PC-3 (cell line): ENCODE data around the gene KLF1. TPM values are rescaled to one million over a fixed set of nuclear protein-coding genes. Genes with fewer than 3 reads are reported as not detected.
A peak's percentile ranks its signal among the peaks of the same experiment; 100 is the strongest.
"Not testable (repeated sequence)": the region's sequence is repeated elsewhere in the genome, so short reads cannot be mapped to it uniquely, and the experiment has no call there.

Source experiments
- ATAC-seq: fragments of 200-7000 bp; cut with Tn5 transposase; 2 replicates; pipeline ENCODE4 v1.9.1; 2020; ENCODE audit warnings: mild to moderate bottlenecking, moderate library complexity
- BruUV-seq: library from RNA; stranded (reverse); fragments of 400-500 nt; replicated peaks from 2 replicates; lab custom pipeline; 2021; lab: Mats Ljungman, UMichigan
- CTCF ChIA-PET: fragments of 300-600 bp; sonication (Branson Sonifier 250); formaldehyde crosslinking; loops from one replicate; lab custom pipeline; 2022; ENCODE audit warnings: antibody characterized with exemption; lab: Charles Lee
- POLR2A ChIA-PET: fragments of 300-600 bp; sonication (Branson Sonifier 250); formaldehyde crosslinking; loops from one replicate; lab custom pipeline; 2022; ENCODE audit warnings: antibody characterized with exemption; ENCODE audit not compliant: unreplicated experiment; lab: Charles Lee
- DNase-seq: peaks from one replicate; pipeline ENCODE4 v3.0.0-alpha.2; 2015
- H2AFZ ChIP-seq: fragments of 300-600 bp; sonication (generic); 2 replicates; pipeline ENCODE4 v1.6.0; 2016; ENCODE audit warnings: antibody characterized with exemption, low read length
- H3F3A ChIP-seq: fragments of 300-600 bp; sonication (generic); one replicate; pipeline ENCODE4 v1.6.0; 2017; ENCODE audit warnings: antibody characterized with exemption, low read length, control low read depth, mild to moderate bottlenecking; ENCODE audit not compliant: unreplicated experiment
- H3K27ac ChIP-seq: fragments of 300-600 bp; sonication (generic); 2 replicates; pipeline ENCODE4 v1.5.1; 2016; ENCODE audit warnings: mild to moderate bottlenecking, low read length
- H3K27me3 ChIP-seq: fragments of 300-600 bp; sonication (generic); 2 replicates; pipeline ENCODE4 v1.6.1; 2016; ENCODE audit warnings: low read length, mixed read lengths
- H3K36me3 ChIP-seq: fragments of 300-600 bp; sonication (generic); 2 replicates; pipeline ENCODE4 v1.6.1; 2016; ENCODE audit warnings: low read depth, mixed run types, low read length, mixed read lengths
- H3K4me1 ChIP-seq: fragments of 300-600 bp; sonication (generic); 2 replicates; pipeline ENCODE4 v1.5.1; 2016; ENCODE audit warnings: low read length; ENCODE audit not compliant: insufficient read depth
- H3K4me2 ChIP-seq: fragments of 300-600 bp; sonication (generic); 2 replicates; pipeline ENCODE4 v1.6.0; 2016; ENCODE audit warnings: low read length
- H3K4me3 ChIP-seq: fragments of 300-600 bp; sonication (generic); 2 replicates; pipeline ENCODE4 v1.5.1; 2016; ENCODE audit warnings: mild to moderate bottlenecking, low read length, mixed read lengths
- H3K79me2 ChIP-seq: fragments of 300-600 bp; sonication (generic); 2 replicates; pipeline ENCODE4 v1.6.1; 2017; ENCODE audit warnings: low read length, mixed read lengths
- H3K9ac ChIP-seq: fragments of 300-600 bp; sonication (generic); 2 replicates; pipeline ENCODE4 v1.6.0; 2016; ENCODE audit warnings: mild to moderate bottlenecking, low read length
- H3K9me2 ChIP-seq: fragments of 300-600 bp; sonication (generic); replicated peaks from 2 replicates; pipeline ENCODE4 v1.6.1; 2016; ENCODE audit warnings: mixed run types, low read length, mixed read lengths
- H3K9me3 ChIP-seq: fragments of 300-600 bp; sonication (generic); 2 replicates; pipeline ENCODE4 v1.6.1; 2016; ENCODE audit warnings: low read length, mixed read lengths
- H4K20me1 ChIP-seq: fragments of 300-600 bp; sonication (generic); 2 replicates; pipeline ENCODE4 v1.6.1; 2016; ENCODE audit warnings: low read length, mixed read lengths
- EZH2 ChIP-seq: fragments of 300-600 bp; sonication (generic); IDR thresholded peaks from one replicate; pipeline ENCODE4 v1.6.1; 2017; ENCODE audit warnings: antibody characterized with exemption, mild to moderate bottlenecking, low read length; ENCODE audit not compliant: unreplicated experiment
- EZH2phosphoT487 ChIP-seq: fragments of 300-600 bp; sonication (generic); IDR thresholded peaks from 2 replicates; pipeline ENCODE4 v1.6.1; 2018; ENCODE audit warnings: mild to moderate bottlenecking, antibody characterized with exemption, low read length, borderline replicate concordance
- intact Hi-C: fragments of 100-400 bp; cut with micrococcal nuclease; formaldehyde crosslinking; loops from 2 replicates; pipeline ENCODE4 v1.9.0; 2023
- total RNA-seq: library from RNA; depleted of rRNA; stranded (reverse); fragments of >200 nt; gene quantifications from 2 replicates; pipeline ENCODE4 v1.2.3, GENCODE V29; 2014
- TF ChIP-seq, protein P1 (sequence below): fragments of 300-600 bp; sonication (generic); conservative IDR thresholded peaks from 2 replicates; pipeline ENCODE4 v1.5.1; 2017; ENCODE audit warnings: antibody characterized with exemption, low read depth, mild to moderate bottlenecking, low read length

KLF1 gene
- total RNA-seq, 1 experiment from 2014 or later, result not detected

DNA sequence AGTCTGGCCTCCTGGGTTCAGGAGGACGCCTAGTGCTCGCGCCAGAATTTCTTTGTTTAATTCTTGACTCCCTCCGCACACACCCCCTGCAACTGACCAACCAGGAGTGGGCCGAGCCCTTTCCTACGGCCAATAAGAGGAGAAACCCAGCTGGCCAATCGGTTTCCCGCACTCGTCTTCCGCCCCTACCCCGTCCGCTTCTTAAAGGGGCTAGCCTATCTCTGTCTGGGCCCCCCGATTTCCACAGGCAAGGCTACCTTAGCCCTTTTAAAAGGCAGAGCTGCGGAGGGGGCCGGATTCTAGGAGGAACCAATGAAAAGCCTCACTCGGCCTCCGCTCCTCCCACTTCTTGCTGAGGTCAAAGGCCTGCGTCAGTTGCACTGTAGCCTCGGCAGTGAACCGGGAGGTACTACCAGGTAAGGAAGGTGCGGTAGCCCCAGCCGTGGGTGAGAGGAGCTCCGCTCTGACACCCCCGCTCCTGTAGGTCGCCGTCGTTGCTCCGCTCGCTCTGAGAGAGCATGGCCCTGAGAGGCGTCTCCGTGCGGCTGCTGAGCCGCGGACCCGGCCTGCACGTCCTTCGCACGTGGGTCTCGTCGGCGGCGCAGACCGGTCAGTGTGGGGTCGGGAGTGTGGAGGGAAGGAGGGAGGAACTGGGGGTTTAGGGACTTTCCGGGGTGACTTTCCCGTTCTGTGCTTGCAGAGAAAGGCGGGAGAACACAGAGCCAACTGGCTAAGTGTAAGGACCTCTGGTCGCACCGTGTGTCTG, 4.0 kb upstream of the KLF1 start, which contains the start of gene GCDH:
GCDH (plus strand) TSS at position 374 of the 766 bp plus-strand sequence; CDS start at position 519, 145 bp downstream.
- ATAC-seq, result peak; percentile 98
- Histone ChIP-seq H3K27me3 (no peaks in the 10 kb centered on the region), H3K9me3 (no peaks in the 10 kb centered on the region), H2AFZ (peak within 1 kb of the TSS; percentile 71), H4K20me1 (no peaks in the 10 kb centered on the region), H3K9ac (peak within 1 kb of the TSS; percentile 48), H3K79me2 (peaks cover 11% of the 10 kb centered on the region), H3F3A (no peaks in the 10 kb centered on the region), H3K4me2 (peak within 1 kb of the TSS; percentile 99), H3K4me1 (peaks cover 7% of the 10 kb centered on the region), H3K27ac (no peak within 1 kb of the TSS), H3K36me3 (peaks cover 7% of the 10 kb centered on the region; the same call in 1 of the 2 replicates), H3K4me3 (peak within 1 kb of the TSS; percentile 80), H3K9me2 (no peaks in the 10 kb centered on the region)
- intact Hi-C loops, result no loop called here
- ChIA-PET CTCF (interaction anchor here (0.5 to 0.6 kb wide), 3 partner anchors 19 to 55 kb away, joined by 5 to 7 read pairs (median 6); no protein-coding TSS in a partner anchor), POLR2A (interaction anchor here (0.6 to 0.7 kb wide), 2 partner anchors 30 to 169 kb away, joined by 3 to 4 read pairs; no protein-coding TSS in a partner anchor)
- TF ChIP-seq EZH2 (no peak), EZH2phosphoT487 (no peak)
- TF ChIP-seq, protein P1, sequence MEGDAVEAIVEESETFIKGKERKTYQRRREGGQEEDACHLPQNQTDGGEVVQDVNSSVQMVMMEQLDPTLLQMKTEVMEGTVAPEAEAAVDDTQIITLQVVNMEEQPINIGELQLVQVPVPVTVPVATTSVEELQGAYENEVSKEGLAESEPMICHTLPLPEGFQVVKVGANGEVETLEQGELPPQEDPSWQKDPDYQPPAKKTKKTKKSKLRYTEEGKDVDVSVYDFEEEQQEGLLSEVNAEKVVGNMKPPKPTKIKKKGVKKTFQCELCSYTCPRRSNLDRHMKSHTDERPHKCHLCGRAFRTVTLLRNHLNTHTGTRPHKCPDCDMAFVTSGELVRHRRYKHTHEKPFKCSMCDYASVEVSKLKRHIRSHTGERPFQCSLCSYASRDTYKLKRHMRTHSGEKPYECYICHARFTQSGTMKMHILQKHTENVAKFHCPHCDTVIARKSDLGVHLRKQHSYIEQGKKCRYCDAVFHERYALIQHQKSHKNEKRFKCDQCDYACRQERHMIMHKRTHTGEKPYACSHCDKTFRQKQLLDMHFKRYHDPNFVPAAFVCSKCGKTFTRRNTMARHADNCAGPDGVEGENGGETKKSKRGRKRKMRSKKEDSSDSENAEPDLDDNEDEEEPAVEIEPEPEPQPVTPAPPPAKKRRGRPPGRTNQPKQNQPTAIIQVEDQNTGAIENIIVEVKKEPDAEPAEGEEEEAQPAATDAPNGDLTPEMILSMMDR, result no peak
- TSS peak; percentile 64 for BruUV-seq
- peak; percentile 100 for DNase-seq

DNA sequence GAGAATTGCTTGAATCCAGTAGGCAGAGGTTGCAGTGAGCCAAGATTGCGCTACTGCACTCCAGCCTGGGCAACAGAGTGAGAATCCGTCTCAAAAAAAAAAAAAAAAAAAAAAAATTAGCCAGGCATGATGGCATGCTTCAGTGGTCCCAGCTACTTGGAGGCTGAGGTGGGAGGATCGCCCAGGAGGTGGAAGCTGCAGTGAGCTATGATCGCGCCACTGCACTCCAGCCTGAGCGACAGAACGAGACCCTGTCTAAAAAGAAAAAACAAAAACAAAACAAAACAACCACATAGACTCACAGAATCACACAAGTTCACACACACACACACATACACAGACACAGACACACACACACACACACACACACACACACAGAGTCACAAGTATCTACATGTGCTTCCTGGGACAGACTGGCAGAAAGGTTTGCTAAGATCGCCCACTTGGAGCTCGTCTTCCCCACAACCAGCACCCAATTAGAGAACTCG, 3.3 kb upstream of the KLF1 start:
- BruUV-seq, H3K4me1 ChIP-seq, H3K9me3 ChIP-seq, H3F3A ChIP-seq, H3K9ac ChIP-seq, H3K9me2 ChIP-seq, H3K27ac ChIP-seq, ATAC-seq, H3K36me3 ChIP-seq, intact Hi-C loops, H3K27me3 ChIP-seq, DNase-seq, H4K20me1 ChIP-seq: not testable (repeated sequence)
- ChIA-PET POLR2A (interaction anchor here (0.7 kb wide), 1 partner anchor 29 kb away, joined by 4 read pairs; no protein-coding TSS in a partner anchor), CTCF (interaction anchor here (0.5 to 0.6 kb wide), 3 partner anchors 18 to 56 kb away, joined by 5 to 7 read pairs (median 6); no protein-coding TSS in a partner anchor)
- Histone ChIP-seq H3K79me2 (peaks cover 11% of the 10 kb centered on the region), H3K4me3 (peak overlapping the region; percentile 80), H3K4me2 (peak overlapping the region; percentile 99), H2AFZ (peak overlapping the region; percentile 68)

GRCh38 chr19:12888006-12888603, 1.1 kb upstream of the KLF1 start:
- no peak for DNase-seq
- Histone ChIP-seq H4K20me1 (no peaks in the 10 kb centered on the region), H3K4me2 (no peak overlapping the region), H2AFZ (no peak overlapping the region), H3K9me2 (no peaks in the 10 kb centered on the region), H3F3A (no peaks in the 10 kb centered on the region), H3K79me2 (peaks cover 11% of the 10 kb centered on the region), H3K9ac (no peak overlapping the region), H3K36me3 (no peaks in the 10 kb centered on the region; the same call in 1 of the 2 replicates), H3K4me1 (peaks cover 7% of the 10 kb centered on the region), H3K4me3 (no peak overlapping the region), H3K27me3 (peaks cover 9% of the 10 kb centered on the region; the same call in 1 of the 2 replicates), H3K27ac (no peak overlapping the region), H3K9me3 (peaks cover 9% of the 10 kb centered on the region; the same call in 1 of the 2 replicates)
- no peak for ATAC-seq
- POLR2A ChIA-PET, result no interaction called here
- TF ChIP-seq EZH2, result no peak
- TF ChIP-seq, protein P1, result no peak
- TF ChIP-seq EZH2phosphoT487, result no peak
- CTCF ChIA-PET, result no interaction called here
- BruUV-seq, result no TSS peak
- intact Hi-C loops, result no loop called here
